ENCODE data around the gene TCF7L2.

DNA sequence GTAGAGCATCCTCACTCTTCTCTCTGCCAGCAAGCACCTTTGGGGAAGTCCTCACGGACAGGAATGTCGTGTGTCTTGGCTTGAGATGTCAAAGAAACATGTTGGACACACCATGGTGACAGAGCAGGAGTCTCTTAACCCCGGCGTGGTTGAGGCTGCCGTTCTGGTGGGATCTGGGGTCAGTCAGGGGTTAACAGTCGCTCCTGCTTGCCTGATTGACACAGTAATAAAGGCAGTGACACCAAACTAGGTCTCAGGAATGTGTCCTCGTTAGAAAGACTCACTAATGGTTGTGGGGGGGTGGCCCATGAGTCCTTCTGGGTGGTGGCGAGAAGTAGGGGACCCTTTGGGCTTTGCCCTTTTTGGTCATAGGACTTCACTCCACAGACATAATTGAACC lies 69.0 kb downstream of the TCF7L2 start:
- TF ChIP-seq, protein P1, sequence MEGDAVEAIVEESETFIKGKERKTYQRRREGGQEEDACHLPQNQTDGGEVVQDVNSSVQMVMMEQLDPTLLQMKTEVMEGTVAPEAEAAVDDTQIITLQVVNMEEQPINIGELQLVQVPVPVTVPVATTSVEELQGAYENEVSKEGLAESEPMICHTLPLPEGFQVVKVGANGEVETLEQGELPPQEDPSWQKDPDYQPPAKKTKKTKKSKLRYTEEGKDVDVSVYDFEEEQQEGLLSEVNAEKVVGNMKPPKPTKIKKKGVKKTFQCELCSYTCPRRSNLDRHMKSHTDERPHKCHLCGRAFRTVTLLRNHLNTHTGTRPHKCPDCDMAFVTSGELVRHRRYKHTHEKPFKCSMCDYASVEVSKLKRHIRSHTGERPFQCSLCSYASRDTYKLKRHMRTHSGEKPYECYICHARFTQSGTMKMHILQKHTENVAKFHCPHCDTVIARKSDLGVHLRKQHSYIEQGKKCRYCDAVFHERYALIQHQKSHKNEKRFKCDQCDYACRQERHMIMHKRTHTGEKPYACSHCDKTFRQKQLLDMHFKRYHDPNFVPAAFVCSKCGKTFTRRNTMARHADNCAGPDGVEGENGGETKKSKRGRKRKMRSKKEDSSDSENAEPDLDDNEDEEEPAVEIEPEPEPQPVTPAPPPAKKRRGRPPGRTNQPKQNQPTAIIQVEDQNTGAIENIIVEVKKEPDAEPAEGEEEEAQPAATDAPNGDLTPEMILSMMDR (IDR thresholded peaks at IDR 0.05; ENCODE audit: low read depth, low read length): no peak
- no peak for TF ChIP-seq EZH2phosphoT487 (IDR thresholded peaks at IDR 0.05; ENCODE audit: low read depth)

Measured in OCI-LY3 (cell line).